ENCODE measurements around the gene CLEC4M.

The CLEC4M gene

DNA sequence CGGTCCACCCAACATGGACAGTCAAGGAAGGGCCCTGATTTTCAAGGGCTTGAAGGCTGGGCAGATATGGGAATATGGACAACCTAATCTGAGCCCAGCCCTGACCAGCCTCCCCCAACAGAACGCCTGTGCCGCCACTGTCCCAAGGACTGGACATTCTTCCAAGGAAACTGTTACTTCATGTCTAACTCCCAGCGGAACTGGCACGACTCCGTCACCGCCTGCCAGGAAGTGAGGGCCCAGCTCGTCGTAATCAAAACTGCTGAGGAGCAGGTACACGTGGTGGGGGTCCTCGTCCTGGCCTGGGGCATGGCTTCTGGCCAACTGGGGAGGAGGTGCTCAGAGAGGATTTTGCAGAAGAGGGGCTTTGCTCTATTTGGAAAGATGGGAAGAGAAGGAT, 3.5 kb downstream of the CLEC4M start:
- H3K4me3 ChIP-seq (IDR thresholded peaks at IDR 0.05; ENCODE audit: insufficient read depth, low read depth, low read length) = no peak overlapping the region
- TF ChIP-seq, protein P1, sequence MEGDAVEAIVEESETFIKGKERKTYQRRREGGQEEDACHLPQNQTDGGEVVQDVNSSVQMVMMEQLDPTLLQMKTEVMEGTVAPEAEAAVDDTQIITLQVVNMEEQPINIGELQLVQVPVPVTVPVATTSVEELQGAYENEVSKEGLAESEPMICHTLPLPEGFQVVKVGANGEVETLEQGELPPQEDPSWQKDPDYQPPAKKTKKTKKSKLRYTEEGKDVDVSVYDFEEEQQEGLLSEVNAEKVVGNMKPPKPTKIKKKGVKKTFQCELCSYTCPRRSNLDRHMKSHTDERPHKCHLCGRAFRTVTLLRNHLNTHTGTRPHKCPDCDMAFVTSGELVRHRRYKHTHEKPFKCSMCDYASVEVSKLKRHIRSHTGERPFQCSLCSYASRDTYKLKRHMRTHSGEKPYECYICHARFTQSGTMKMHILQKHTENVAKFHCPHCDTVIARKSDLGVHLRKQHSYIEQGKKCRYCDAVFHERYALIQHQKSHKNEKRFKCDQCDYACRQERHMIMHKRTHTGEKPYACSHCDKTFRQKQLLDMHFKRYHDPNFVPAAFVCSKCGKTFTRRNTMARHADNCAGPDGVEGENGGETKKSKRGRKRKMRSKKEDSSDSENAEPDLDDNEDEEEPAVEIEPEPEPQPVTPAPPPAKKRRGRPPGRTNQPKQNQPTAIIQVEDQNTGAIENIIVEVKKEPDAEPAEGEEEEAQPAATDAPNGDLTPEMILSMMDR (conservative IDR thresholded peaks at IDR 0.05; ENCODE audit: low read depth, low read length) = no peak
- no peaks in the 10 kb centered on the region for H3K4me1 ChIP-seq (ENCODE audit: low read depth, poor library complexity, severe bottlenecking)
- H3K27me3 ChIP-seq (ENCODE audit: insufficient read depth, low read depth) = peaks cover 44% of the 10 kb centered on the region
- no peak overlapping the region for H2AFZ ChIP-seq (ENCODE audit: low read depth)
- H4K20me1 ChIP-seq (ENCODE audit: insufficient read depth) = no peaks in the 10 kb centered on the region
- no peaks in the 10 kb centered on the region for H3K36me3 ChIP-seq (ENCODE audit: insufficient read depth)
- no peak overlapping the region for H3K4me2 ChIP-seq
- no peak overlapping the region for H3K27ac ChIP-seq
- H3K9ac ChIP-seq = no peak overlapping the region
- H3K79me2 ChIP-seq (ENCODE audit: insufficient read depth, low read depth) = no peaks in the 10 kb centered on the region

DNA sequence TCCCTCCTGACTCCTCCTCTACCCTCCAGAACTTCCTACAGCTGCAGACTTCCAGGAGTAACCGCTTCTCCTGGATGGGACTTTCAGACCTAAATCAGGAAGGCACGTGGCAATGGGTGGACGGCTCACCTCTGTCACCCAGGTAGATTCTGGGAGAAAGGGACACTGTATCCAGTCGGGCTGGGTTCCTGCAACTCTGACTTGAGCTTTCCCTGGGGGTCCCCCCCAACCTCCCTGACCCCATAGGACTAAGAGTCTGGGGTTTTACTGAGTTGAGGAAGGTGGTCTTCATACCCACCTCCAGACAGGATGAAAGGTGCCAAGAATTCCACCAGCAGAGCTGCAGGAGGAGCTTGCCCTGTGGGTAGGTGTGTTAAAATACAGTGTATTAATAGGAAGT, 4.4 kb downstream of the CLEC4M start:
- H3K27me3 ChIP-seq (ENCODE audit: insufficient read depth, low read depth) = peaks cover 48% of the 10 kb centered on the region
- peaks cover 6% of the 10 kb centered on the region for H3K4me1 ChIP-seq (ENCODE audit: low read depth, poor library complexity, severe bottlenecking)
- TF ChIP-seq, protein P1 (conservative IDR thresholded peaks at IDR 0.05; ENCODE audit: low read depth, low read length) = no peak
- no peaks in the 10 kb centered on the region for H3K36me3 ChIP-seq (ENCODE audit: insufficient read depth)
- H3K9ac ChIP-seq = no peak overlapping the region
- H3K79me2 ChIP-seq (ENCODE audit: insufficient read depth, low read depth) = no peaks in the 10 kb centered on the region
- no peak overlapping the region for H3K4me2 ChIP-seq
- no peak overlapping the region for H2AFZ ChIP-seq (ENCODE audit: low read depth)
- H4K20me1 ChIP-seq (ENCODE audit: insufficient read depth) = no peaks in the 10 kb centered on the region
- H3K4me3 ChIP-seq (IDR thresholded peaks at IDR 0.05; ENCODE audit: insufficient read depth, low read depth, low read length) = no peak overlapping the region
- H3K27ac ChIP-seq = no peak overlapping the region

DNA sequence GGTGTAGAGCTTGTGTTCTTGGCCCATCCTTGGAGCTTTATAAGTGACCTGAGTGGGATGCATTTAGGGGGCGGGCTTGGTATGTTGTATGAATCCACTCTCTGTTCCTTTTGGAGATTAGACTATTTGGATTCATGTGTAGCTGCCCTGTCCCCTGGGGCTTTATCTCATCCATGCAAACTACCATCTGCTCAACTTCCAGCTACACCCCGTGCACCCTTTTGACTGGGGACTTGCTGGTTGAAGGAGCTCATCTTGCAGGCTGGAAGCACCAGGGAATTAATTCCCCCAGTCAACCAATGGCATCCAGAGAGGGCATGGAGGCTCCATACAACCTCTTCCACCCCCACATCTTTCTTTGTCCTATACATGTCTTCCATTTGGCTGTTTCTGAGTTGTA, 6.1 kb downstream of the CLEC4M start:
- Histone ChIP-seq H3K4me2 (no peak overlapping the region), H2AFZ (ENCODE audit: low read depth) (no peak overlapping the region), H3K79me2 (ENCODE audit: insufficient read depth, low read depth) (no peaks in the 10 kb centered on the region), H3K9ac (no peak overlapping the region), H3K27ac (no peak overlapping the region), H3K36me3 (ENCODE audit: insufficient read depth) (no peaks in the 10 kb centered on the region), H3K4me3 (IDR thresholded peaks at IDR 0.05; ENCODE audit: insufficient read depth, low read depth, low read length) (no peak overlapping the region), H4K20me1 (ENCODE audit: insufficient read depth) (no peaks in the 10 kb centered on the region), H3K27me3 (ENCODE audit: insufficient read depth, low read depth) (peaks cover 54% of the 10 kb centered on the region), H3K4me1 (ENCODE audit: low read depth, poor library complexity, severe bottlenecking) (peaks cover 15% of the 10 kb centered on the region)
- TF ChIP-seq, protein P1 (conservative IDR thresholded peaks at IDR 0.05; ENCODE audit: low read depth, low read length) = no peak

DNA sequence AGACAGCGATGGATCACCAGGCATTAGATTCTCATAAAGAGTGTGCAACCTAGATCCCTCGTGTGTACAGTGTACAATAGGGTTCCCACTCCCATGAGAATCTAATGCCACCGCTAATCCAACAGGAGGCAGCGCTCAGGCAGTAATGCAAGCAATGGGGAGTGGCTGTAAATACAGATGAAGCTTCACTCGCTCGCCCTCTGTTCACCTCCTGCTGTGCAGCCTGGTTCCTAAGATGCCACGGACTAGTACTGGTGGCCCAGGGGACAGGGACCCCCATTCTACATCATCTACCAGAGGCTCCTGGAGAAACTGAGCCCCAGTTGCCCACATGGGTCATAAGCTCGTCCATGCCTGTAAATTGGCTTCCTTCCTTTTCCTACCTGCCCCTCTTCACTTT, 8.0 kb downstream of the CLEC4M start:
- TF ChIP-seq, protein P1 (conservative IDR thresholded peaks at IDR 0.05; ENCODE audit: low read depth, low read length) = no peak
- Histone ChIP-seq H3K4me1 (ENCODE audit: low read depth, poor library complexity, severe bottlenecking) (peaks cover 15% of the 10 kb centered on the region), H3K36me3 (ENCODE audit: insufficient read depth) (no peaks in the 10 kb centered on the region)

More for the DNA sequence above, 8.0 kb downstream of the CLEC4M start:
- no peaks in the 10 kb centered on the region for H4K20me1 ChIP-seq (ENCODE audit: insufficient read depth)
- H3K9ac ChIP-seq = no peak overlapping the region
- H3K27ac ChIP-seq = no peak overlapping the region
- H3K27me3 ChIP-seq (ENCODE audit: insufficient read depth, low read depth) = peaks cover 69% of the 10 kb centered on the region
- no peaks in the 10 kb centered on the region for H3K79me2 ChIP-seq (ENCODE audit: insufficient read depth, low read depth)
- no peak overlapping the region for H2AFZ ChIP-seq (ENCODE audit: low read depth)
- H3K4me2 ChIP-seq = no peak overlapping the region
- no peak overlapping the region for H3K4me3 ChIP-seq (IDR thresholded peaks at IDR 0.05; ENCODE audit: insufficient read depth, low read depth, low read length)

All from KMS-11 (cell line).